Right ventricle myocardium superior (tissue), 1 donor: ENCODE data around the gene TPP1. TPM values are rescaled to one million over a fixed set of nuclear protein-coding genes. Genes with fewer than 3 reads are reported as not detected.

Experiments used
- ATAC-seq: fragments of 200-7000 bp; cut with Tn5 transposase; one replicate; pipeline ENCODE4 v1.9.1; 2020; ENCODE audit warnings: mild to moderate bottlenecking; ENCODE audit not compliant: poor library complexity
- DNase-seq: peaks from one replicate; pipeline ENCODE4 v3.0.0-alpha.2; 2020
- intact Hi-C: fragments of 100-400 bp; cut with DNase I; formaldehyde crosslinking; loops from one replicate; pipeline ENCODE4 v1.11.2; 2022
- total RNA-seq: library from RNA; stranded (reverse); fragmentation: NEBNext Ultra II Directional; extraction: Animal tissue kit (Norgen Biotek cat#: 25700); gene quantifications from one replicate; pipeline ENCODE4 v1.2.1, GENCODE V29; 2021
- donor health status: DM: no; HTN: yes; CAD: no; lungs with severe emphysema.

The TPP1 gene
- total RNA-seq, 1 donor from 2014 or later, result 71.5 TPM

DNA sequence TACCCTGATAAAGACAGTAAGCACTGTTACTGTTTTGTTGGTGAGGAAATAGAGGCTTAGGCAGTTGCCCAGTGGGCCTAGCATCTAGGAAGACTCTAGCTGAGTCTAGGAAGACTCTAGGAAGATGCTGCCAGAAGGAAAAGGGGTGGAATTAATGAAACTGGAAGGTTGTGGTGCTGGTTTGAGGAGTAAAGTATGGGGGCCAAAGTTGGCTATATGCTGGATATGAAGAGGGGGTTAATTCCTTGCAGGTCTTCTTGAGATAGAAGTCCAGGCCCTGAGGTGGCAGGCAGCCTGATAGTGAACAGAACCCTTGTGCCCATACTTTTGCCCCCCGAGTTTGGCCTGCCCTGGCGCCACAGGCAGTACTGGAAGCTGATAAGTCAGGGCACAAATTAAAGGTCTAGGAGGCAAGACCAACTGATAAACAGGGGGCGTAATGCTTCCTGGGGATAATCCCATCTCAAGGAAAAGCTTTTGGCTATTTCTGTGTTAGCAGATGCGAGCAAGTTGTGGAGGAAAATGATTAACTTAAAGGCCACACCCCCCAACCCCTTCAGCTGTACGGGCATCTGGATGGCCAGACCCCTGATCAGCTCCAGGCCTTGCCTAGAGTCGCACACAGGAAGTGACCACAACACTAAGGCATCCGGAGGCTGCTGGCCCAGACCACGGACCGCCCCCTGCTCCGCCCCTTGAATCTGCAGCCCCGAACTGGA, 12.6 kb downstream of the TPP1 start:
- intact Hi-C loops, result no loop called here
- DNase-seq (peak; percentile 96), ATAC-seq (peak; percentile 76)

DNA sequence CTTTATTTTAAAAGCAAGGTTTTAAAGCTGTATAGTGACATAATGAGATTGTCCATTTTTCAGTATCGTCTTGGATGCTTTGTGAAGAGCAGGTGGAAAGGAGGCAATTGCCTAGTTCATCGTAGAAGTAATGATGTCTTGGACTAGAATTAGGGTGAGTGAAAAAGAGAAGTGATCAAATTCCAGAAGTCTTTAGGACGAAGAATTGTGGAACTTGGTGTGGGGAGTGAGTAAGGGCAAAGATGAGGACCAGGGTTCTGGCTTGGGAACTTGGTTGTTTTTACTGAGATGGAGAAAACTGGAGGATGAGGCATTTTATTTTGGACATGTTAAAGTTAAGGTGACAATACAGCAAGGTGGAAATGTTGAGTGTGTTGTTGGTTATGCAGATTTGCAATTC, 14.4 kb downstream of the TPP1 start:
- DNase-seq (no peak), ATAC-seq (no peak)
- intact Hi-C loops, result loop anchor here (5.0 kb wide), 1 partner anchor 78 kb away; the partner anchor contains the start of gene MRPL17

DNA sequence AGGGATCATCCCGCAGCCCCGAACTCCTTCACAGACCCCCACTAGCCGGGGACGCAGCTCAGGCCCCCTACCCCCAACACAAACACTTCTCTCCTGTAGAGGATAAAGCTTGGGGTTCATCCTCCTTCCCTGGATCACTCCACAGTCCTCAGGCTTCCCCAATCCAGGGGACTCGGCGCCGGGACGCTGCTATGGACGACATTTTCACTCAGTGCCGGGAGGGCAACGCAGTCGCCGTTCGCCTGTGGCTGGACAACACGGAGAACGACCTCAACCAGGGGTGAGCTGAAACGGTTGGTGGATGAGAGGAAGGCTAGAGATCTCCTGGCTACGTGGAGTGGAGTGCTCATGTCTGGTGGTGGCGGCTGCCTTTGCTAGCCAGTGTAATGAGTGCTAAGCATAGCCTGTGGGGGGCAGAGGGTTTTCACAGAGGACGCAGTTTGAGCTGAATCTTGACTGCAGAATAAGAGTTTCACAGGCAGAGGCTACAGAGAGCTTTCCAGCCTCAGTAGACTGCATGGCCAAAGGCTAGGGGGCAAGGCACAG, 15.1 kb downstream of the TPP1 start:
- peak; percentile 54 for DNase-seq
- intact Hi-C loops, result loop anchor here (5.0 kb wide), 1 partner anchor 78 kb away; the partner anchor contains the start of gene MRPL17
- peak; percentile 58 for ATAC-seq

DNA sequence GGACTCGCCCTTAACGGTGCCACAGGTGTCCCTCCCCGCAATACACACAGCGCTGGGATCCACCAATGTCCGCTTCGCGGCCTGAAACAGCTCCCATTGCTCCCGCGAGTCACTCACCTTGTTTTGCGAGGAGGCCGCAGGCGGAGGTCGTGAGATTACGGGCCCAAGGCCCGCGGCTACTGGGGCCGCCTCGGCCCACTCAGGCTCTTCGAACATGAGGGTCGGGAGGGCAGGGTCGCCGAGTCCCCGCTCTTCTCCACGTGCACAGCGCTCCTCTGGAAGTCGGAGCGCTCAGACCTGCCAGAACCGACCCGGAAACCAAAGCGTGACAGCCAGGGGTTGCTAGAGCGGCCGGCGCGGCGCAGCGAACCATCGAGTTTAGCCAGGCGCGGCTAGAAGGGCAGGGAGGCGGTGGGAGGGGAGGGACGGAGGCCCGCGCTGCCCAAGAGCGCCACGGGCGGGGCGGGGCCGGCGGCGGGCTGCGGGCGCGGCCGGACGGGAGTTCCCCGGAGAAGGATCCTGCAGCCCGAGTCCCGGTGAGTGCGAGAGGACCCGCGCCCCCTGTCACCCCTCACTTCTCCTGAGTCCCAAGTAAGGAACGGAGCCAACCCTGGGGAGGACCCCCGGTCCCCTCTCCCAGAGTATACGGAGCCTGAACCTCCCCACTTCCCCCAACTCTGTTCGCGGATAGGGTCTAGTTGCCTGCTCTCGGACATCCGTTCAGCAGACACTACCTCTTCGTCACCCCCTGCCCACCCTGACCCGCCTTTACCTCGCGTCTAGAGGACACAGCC, 15.7 kb downstream of the TPP1 start, which contains the start of the genes ILK and RRP8:
TSS of gene ILK (plus strand) at position 488 of the 794 bp plus-strand sequence. CDS start 498 bp downstream, outside the sequence.
TSS of gene RRP8 (minus strand) at position 330 of the 794 bp plus-strand sequence. CDS start at position 216, 114 bp downstream.
- peak; percentile 93 for ATAC-seq
- intact Hi-C loops, result loop anchor here (5.0 kb wide), 1 partner anchor 79 kb away; the partner anchor contains the start of gene MRPL17
- DNase-seq, result peak; percentile 96

DNA sequence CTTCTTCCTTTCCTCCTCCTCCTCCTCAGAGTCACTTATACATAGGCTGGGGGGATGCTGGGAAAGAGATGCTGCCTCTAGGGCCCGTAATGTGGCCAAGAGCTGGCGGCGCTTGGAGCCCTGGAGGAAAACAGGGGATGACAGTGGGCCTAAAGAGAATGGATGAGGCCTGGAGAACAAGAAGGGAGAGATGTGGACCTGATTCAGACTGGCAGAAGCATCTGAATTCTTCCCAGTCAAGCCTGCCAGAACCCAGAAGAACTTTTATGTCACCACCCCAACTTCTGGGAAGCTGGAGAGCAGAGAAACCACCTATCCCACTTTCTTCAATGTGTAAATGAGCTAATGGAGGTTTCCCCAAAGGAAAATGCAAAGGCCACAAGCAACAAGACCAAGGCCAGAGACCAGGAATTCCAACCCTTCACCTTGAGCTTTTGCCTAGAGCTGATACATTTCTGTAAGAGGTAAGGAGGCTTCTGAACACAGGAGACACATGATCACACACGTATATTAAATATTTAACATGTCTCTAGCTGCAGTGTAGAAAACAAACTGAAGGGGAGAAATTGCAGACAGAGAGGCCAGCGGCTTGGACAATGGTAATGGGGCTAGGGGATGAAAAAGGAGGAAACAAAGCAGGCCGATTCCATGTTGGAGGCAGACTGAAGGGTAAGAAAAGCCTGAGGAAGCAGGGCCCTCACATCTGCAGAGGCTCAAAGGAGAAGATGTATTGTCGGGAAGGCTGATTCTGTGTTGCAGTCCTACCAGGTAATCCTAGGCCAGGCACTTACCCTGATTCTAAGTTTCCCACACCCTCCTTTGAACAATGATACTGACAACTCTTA, 16.9 kb downstream of the TPP1 start:
- ATAC-seq, result no peak
- DNase-seq, result no peak
- intact Hi-C loops, result loop anchor here (5.0 kb wide), 1 partner anchor 80 kb away; the partner anchor contains the start of gene MRPL17

DNA sequence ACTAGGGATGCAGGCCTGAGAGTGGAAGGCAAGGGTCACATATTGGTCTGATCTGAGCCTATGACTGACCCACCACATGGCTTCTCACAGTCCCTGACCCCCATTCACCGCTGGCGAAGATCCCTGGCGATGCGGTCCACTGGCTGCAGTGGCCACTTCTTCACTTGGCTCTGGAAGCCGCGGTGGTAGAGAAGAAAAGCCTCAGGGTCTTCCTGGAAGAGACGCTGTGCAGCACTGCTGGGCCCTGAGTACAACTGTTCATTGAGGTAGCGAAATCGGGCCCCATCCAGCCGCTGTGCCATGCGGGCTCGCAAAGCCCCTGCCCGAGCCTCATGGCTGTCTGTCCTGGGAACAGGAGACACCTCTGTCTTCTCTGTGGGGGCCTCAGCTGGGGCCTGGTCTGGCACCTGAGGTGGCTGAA, 18.2 kb downstream of the TPP1 start:
- intact Hi-C loops, result loop anchor here (5.0 kb wide), 1 partner anchor 81 kb away; the partner anchor contains the start of gene MRPL17
- ATAC-seq (no peak), DNase-seq (no peak)

DNA sequence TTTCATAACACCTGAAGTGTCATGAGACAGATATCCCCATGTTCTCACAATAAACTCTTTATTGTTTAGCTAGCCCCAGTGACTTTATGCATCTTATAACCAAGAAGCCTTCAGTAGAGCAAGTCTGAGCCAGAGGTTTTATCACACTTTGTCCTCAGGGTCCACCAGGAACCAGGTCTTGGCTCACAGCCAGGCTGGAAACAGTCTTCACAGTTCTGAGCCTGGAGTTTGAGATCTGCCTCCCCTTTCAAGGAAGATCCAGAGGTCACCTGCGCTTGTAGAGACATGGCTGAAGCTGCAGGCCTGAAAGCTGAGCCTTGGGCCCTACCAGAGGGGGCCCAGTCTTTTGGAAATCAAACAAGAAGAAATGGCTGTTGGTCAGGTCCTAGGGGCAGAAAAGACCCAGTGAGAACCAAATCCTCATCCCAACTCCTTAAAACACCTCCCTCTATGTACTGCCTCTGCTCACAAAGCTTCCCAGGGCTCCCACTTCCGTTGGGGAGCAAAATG, 19.3 kb downstream of the TPP1 start:
- no peak for ATAC-seq
- intact Hi-C loops, result loop anchor here (5.0 kb wide), 1 partner anchor 82 kb away; the partner anchor contains the start of gene MRPL17
- DNase-seq, result no peak

DNA sequence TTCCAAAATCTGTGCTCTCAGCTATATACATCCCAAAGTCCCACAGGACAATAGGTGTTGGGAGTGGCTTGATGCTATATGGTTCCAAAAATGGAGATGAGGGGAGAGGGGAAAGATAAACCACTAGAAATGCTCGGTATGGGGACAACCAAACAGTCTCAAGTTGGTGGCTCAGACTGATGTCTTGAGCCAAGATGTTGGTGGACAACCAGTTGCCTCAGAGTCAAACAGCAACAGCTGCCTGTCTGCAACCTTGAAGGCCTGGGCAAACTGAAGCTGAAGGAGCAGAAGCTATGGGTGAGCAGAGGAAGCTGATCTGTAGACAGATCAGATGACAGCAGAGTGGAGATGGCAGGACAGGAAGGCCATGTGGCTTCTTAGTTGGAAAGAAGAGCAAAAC, 19.8 kb downstream of the TPP1 start:
- no peak for DNase-seq
- intact Hi-C loops, result no loop called here

DNA sequence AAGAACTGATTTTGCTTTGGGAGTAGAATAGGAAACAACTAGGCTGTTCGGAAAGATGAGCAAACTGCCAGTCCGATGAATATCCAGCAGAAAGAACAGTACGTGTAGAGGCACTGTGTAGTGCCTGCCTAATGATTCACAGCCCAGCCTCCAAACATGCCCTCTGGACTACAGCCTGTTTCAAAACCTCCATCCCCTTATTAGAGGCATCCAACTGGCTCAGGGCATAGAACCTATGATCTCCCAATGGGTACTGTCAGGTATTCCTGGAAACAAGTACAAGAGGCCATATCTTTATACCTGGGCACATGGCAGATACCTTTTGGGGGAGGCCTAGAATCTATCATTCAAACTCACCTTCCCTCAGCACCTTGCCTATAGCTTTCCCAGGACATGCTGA, 20.7 kb downstream of the TPP1 start:
- intact Hi-C loops, result no loop called here
- no peak for ATAC-seq
- DNase-seq, result no peak

More for the DNA sequence above, 19.8 kb downstream of the TPP1 start:
- ATAC-seq, result no peak

DNA sequence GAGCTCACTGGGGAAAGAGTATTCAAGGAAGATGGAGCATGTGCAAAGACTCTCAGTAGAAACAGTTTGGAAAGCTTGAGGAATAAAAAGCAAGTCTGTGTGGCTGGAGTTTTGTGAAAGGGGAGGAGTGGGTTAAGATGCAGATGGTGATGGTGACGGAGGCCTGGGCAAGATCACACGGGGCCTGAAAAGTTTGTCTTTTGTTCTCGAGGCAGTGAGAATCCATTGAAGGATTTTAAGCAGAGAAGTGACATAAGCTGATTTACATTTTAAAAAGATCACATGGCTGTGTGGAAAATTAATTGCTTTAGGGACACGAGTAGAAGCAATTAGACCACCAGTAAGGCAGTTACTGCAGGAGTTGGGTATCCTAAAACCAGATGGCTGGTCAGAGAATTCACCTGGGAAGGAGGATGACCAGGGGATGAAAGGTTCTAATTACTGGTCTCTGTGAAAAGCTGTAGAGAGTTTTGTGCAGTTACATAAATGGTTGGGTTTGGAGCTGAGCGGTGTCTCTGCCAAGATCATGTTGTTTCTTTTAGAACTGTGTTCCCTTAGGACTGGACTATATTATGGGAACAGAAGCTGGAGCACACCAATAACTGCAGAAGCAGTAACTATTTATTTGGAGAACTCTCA, 22.9 kb downstream of the TPP1 start:
- no peak for DNase-seq
- ATAC-seq, result peak; percentile 75
- intact Hi-C loops, result no loop called here

DNA sequence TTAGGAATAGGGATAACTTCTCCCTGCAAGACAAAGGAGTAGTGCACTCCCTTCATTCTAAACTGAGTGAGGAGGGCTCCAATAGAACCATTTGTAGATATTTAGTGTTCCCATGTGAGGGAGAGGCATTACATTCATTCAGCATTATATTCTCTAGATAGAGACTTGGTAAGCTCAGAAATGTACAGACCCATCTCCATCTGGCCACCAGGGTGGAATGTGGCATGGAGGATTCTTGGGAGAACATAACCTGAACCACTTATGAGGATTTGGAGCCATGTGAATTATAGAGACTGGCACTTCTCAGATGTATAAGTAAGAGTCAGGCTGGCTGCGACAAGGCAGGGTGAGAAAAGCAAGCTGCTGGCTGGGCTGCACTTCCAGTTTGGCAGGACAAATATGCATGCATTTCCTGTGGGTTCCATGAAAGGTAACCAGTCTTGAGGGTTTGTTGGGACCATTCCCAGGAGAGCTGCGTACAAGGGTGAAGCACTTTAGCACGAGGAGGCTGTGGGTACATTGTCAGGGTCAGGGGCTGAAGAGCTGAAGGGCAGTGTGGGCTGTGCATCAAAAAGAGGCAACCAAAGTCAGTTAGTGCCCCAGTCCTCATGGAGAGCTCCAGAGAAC, 25.0 kb downstream of the TPP1 start:
- intact Hi-C loops, result no loop called here
- ATAC-seq, result peak; percentile 35
- DNase-seq, result no peak

DNA sequence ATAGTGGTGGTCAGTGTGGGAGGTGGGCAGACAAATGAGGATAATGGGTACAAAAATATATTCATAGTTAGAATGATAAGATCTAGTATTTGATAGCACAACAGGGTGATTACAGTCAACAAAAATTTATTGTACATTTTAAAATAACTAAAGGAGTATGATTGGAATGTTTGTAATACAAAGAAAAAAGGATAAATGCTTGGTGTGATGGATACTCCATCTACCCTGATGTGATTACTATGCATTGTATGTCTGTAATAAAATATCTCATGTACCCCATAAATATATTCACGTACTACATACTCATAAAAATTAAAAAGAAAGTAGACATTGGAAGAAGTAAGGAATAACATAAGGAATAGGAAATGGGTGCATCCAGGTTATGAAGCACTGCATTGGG, 31.2 kb downstream of the TPP1 start:
- intact Hi-C loops, result no loop called here
- DNase-seq, result no peak
- no peak for ATAC-seq

DNA sequence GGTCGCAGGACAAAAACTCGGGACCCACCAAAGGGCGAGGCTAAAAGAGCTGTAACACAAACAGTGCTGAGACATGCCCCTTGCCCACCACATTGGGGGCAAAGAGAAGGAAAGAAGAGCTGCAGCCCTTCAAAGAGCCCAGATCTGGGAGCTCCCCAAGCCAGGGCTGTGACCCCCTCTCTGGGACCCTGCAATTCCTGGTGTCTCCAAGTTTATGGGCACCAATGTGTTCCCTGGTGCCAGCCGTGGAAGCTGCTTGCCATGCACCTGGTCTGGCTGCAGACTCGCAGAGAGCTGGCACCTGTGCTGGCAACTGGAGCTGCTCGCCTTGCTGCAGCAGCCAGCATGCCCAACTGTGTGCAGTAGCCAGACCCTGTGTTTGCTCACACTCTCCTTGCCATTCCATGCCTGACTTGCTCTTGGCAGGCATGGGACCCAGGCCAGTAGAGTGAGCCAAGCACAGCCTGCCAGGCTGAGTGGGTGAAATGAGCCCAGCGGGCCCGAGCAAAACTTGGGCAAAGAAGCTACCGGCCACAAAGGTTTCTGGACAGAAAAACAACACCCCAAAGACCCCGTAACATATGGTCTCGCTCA, 31.8 kb downstream of the TPP1 start:
- intact Hi-C loops, result no loop called here
- ATAC-seq (peak; percentile 93), DNase-seq (peak; percentile 73)

DNA sequence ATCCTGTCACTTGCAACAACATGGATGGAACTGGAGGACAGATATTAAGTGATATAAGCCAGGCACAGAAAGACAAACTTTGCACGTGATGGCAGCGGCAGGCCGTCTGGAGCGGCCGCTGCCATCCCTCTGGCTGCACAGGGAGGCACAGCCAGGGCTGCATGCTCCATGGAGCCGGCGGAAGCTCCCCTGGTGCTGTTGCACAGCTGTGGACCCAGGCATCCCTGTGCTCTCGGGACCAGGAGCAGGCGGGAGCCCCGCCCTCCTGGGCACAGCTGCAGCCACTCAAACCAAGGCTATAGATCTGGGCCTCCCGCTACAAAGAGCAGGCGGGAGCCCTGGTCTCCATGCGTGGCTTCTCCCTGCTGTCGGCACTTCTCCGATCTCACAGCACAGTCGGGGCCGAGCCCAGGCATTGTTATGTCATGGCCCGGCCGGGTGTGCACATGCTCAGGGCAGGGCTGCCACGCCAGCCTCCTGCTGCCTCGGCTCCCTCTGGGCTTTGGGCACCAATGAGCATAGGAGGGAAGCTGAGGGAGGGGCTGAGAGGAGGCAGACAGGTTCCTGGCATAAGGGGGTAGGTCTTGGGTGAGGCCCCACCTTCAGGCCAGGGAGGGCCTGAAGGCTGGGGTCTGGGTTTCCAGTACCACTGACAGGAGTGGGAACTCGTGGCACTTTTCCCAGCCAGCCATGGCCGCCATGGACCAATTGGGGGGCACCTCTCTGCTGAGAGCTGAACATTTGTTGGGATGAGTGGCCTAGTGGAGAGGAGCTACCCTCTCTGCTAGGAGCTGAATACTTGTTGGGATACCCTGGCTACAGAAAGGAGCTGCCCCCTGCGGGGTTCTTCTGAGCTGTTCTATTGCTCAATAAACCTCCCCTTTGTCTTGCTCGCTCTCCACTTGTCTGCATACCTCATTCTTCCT, 32.5 kb downstream of the TPP1 start:
- peak; percentile 86 for ATAC-seq
- peak; percentile 76 for DNase-seq
- intact Hi-C loops, result no loop called here

DNA sequence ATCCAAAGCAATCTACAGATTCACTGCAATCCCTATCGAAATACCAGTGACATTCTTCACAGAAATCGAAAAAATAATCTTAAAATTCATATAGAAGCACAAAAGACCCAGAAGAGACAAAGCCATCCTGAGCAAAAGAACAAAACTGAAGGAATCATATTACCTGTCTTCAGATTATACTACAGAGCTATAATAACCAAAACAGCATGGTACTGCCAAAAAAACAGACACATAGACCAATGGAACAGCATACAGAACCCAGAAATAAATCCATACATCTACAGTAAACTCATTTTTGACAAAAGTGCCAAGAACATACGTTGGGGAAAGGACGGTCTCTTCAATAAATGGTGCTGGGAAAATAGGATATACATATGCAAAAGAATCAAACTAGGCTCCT, 34.7 kb downstream of the TPP1 start:
- intact Hi-C loops, result no loop called here
- ATAC-seq, result no peak
- no peak for DNase-seq

DNA sequence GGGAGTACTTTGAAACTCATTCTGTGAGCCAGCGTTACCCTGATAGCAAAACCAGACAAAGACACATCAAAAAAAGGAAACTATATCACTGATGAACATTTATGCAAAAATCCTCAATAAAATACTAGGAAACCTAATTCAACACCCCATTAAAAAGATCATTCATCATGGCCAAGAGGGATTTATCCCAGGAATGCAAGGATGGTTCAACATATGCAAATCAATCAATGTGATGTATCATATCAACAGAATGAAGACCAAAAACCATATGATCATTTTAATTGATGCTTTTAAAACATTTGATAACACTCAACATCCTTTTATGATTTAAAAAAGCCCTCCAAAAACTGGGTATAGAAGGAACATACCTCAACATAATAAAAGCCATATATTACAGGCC, 35.6 kb downstream of the TPP1 start:
- intact Hi-C loops, result no loop called here
- DNase-seq, result no peak
- ATAC-seq, result no peak
